Activated T-cell treated with anti-CD3 and anti-CD28 coated beads for 4 hours (primary cell): Measurements from ENCODE around the gene FAM111A.
A peak's percentile ranks its signal among the peaks of the same experiment; 100 is the strongest.

Source experiments
- DNase-seq: peaks from one replicate; pipeline ENCODE4 v3.0.0-alpha.2; 2020

FAM111A gene

GRCh38 chr11:59181746-59182456 lies 39.2 kb downstream of the FAM111A start:
- DNase-seq = no peak

GRCh38 chr11:59182457-59183151 lies 39.9 kb downstream of the FAM111A start:
- DNase-seq = no peak

GRCh38 chr11:59183771-59184170 lies 41.1 kb downstream of the FAM111A start:
- DNase-seq = no peak

GRCh38 chr11:59184691-59185339 lies 42.2 kb downstream of the FAM111A start:
- no peak for DNase-seq

GRCh38 chr11:59185386-59185945 lies 42.8 kb downstream of the FAM111A start:
- DNase-seq = no peak

GRCh38 chr11:59186130-59186594 lies 43.5 kb downstream of the FAM111A start:
- peak; percentile 21 for DNase-seq

GRCh38 chr11:59187035-59187434 lies 44.4 kb downstream of the FAM111A start:
- no peak for DNase-seq

- DNase-seq = no peak
These were observed 44.9 kb downstream of the FAM111A start for GRCh38 chr11:59187587-59187986.

GRCh38 chr11:59188954-59189353 lies 46.3 kb downstream of the FAM111A start:
- DNase-seq = no peak

GRCh38 chr11:59189986-59190385 lies 47.3 kb downstream of the FAM111A start:
- no peak for DNase-seq

GRCh38 chr11:59191095-59191494 lies 48.4 kb downstream of the FAM111A start:
- DNase-seq = no peak

GRCh38 chr11:59191890-59192289 lies 49.2 kb downstream of the FAM111A start:
- DNase-seq = no peak

- DNase-seq = no peak
These were observed 49.9 kb downstream of the FAM111A start for GRCh38 chr11:59192446-59193020.

- DNase-seq = no peak
These were observed 51.0 kb downstream of the FAM111A start for GRCh38 chr11:59193587-59194130.

- DNase-seq = no peak
These were observed 52.9 kb downstream of the FAM111A start for GRCh38 chr11:59195586-59195985.

GRCh38 chr11:59196777-59197176 lies 54.1 kb downstream of the FAM111A start:
- no peak for DNase-seq

- no peak for DNase-seq
These were observed 55.3 kb downstream of the FAM111A start for GRCh38 chr11:59197991-59198390.

- no peak for DNase-seq
These were observed 56.1 kb downstream of the FAM111A start for GRCh38 chr11:59198726-59199125.

GRCh38 chr11:59199546-59200422 lies 57.1 kb downstream of the FAM111A start:
- DNase-seq = no peak

- no peak for DNase-seq
These were observed 57.7 kb downstream of the FAM111A start for GRCh38 chr11:59200423-59200746.

GRCh38 chr11:59201353-59201752 lies 58.7 kb downstream of the FAM111A start:
- no peak for DNase-seq
